Lower leg skin (tissue), 3 donors: Measurements from ENCODE around the gene SPEF1.

Source experiments
- POLR2A ChIP-seq, 2 donors: fragments of 450-650 bp; IDR thresholded peaks; one replicate each; pipeline ENCODE4 v1.6.1; 2016 to 2017; ENCODE audit warnings: antibody characterized with exemption in 2 of 2, mild to moderate bottlenecking in 1 of 2, moderate library complexity in 1 of 2
- TF ChIP-seq, protein P1 (sequence below), 3 donors: fragments of 450-650 bp; IDR thresholded peaks; one replicate each; pipeline ENCODE4 v1.5.1; 2016; ENCODE audit warnings: antibody characterized with exemption in 3 of 3, mild to moderate bottlenecking in 3 of 3, moderate library complexity in 2 of 3

DNA sequence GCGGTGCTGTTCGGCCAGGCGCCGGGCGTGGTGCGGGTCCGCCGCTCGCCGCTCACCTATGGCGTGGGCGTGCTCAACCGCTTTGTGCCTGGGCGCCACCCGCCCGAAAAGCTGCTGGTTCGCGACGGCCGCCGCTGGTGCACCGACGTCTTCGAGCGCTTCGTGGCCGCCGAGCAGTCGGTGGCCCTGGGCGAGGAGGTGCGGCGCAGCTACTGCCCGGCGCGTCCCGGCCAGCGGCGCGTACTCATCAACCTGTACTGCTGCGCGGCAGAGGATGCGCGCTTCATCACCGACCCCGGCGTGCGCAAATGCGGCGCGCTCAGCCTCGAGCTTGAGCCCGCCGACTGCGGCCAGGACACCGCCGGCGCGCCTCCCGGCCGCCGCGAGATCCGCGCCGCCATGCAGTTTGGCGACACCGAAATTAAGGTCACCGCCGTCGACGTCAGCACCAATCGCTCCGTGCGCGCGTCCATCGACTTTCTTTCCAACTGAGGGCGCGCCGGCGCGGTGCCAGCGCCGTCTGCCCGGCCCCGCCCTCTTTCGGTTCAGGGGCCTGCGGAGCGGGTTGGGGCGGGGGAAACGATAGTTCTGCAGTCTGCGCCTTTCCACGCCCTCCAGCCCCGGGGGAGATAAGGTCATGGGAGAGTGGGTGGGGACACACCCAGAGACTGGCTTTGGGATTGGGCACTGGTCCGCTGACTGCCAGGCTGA, 29.4 kb downstream of the SPEF1 start:
- TF ChIP-seq POLR2A (IDR thresholded peaks at IDR 0.05): no peak
- TF ChIP-seq, protein P1, sequence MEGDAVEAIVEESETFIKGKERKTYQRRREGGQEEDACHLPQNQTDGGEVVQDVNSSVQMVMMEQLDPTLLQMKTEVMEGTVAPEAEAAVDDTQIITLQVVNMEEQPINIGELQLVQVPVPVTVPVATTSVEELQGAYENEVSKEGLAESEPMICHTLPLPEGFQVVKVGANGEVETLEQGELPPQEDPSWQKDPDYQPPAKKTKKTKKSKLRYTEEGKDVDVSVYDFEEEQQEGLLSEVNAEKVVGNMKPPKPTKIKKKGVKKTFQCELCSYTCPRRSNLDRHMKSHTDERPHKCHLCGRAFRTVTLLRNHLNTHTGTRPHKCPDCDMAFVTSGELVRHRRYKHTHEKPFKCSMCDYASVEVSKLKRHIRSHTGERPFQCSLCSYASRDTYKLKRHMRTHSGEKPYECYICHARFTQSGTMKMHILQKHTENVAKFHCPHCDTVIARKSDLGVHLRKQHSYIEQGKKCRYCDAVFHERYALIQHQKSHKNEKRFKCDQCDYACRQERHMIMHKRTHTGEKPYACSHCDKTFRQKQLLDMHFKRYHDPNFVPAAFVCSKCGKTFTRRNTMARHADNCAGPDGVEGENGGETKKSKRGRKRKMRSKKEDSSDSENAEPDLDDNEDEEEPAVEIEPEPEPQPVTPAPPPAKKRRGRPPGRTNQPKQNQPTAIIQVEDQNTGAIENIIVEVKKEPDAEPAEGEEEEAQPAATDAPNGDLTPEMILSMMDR (IDR thresholded peaks at IDR 0.05): no peak
